Ascending aorta (tissue), 2 donors: ENCODE results near the gene ZNF429. TPM values are rescaled to one million over a fixed set of nuclear protein-coding genes. Genes with fewer than 3 reads are reported as not detected.

ENCODE experiments used
- DNase-seq, 2 donors: peaks; one replicate each; pipeline ENCODE4 v3.0.0-alpha.2; 2019; ENCODE audit warnings: low spot score in 2 of 2
- H3K27ac ChIP-seq, 2 donors: fragments of 200-600 bp; sonication (generic); one replicate each; pipeline ENCODE4 v1.5.1; 2016 to 2017; ENCODE audit warnings: mild to moderate bottlenecking in 1 of 2
- H3K27me3 ChIP-seq: fragments of 200-600 bp; sonication (generic); one replicate; pipeline ENCODE4 v1.5.1; 2017
- H3K36me3 ChIP-seq, 2 donors: fragments of 200-600 bp; sonication (generic); one replicate each; pipeline ENCODE4 v1.5.1; 2016
- H3K4me1 ChIP-seq, 2 donors: fragments of 200-600 bp; sonication (generic); one replicate each; pipeline ENCODE4 v1.5.1; 2016 to 2017; ENCODE audit warnings: mild to moderate bottlenecking in 1 of 2
- H3K4me3 ChIP-seq, 2 donors: fragments of 200-600 bp; sonication (generic); one replicate each; pipeline ENCODE4 v1.5.1; 2016 to 2017; ENCODE audit warnings: mild to moderate bottlenecking in 1 of 2
- H3K9me3 ChIP-seq, 2 donors: fragments of 200-600 bp; sonication (generic); one replicate each; pipeline ENCODE4 v1.5.1; 2016
- CTCF ChIP-seq, 3 experiments: fragments of 200-600 bp in 2 of 3; fragments of 450-650 bp in 1 of 3; sonication (generic) in 2 of 3; IDR thresholded peaks; one replicate each; pipeline ENCODE4 v1.5.1; 2016 to 2019; ENCODE audit warnings: antibody characterized with exemption in 3 of 3, mild to moderate bottlenecking in 1 of 3, moderate library complexity in 1 of 3
- intact Hi-C: fragments of 100-400 bp; cut with DNase I; formaldehyde crosslinking; loops from one replicate; pipeline ENCODE4 v1.15.1; 2023
- total RNA-seq: library from RNA; depleted of rRNA; stranded (reverse); fragments of >200 nt; gene quantifications from one replicate; pipeline ENCODE4 v1.1.0, GENCODE V29; 2016

Gene ZNF429
- total RNA-seq, 1 donor from 2014 or later: 1.9 TPM

- H3K4me3 ChIP-seq: peak overlapping the region; percentile 67 to 71
- no peak overlapping the region for H3K27ac ChIP-seq
- H3K36me3 ChIP-seq: no peaks in the 10 kb centered on the region
- H3K27me3 ChIP-seq: no peaks in the 10 kb centered on the region
- no peak for TF ChIP-seq CTCF (IDR thresholded peaks at IDR 0.05)
- DNase-seq: no peak
- H3K4me1 ChIP-seq: peaks cover 0 to 10% of the 10 kb centered on the region in 2 donors
- H3K9me3 ChIP-seq: no peaks in the 10 kb centered on the region
- intact Hi-C loops: no loop called here
These were observed 81.1 kb downstream of the ZNF429 start for GRCh38 chr19:21586311-21587116.

GRCh38 chr19:21587117-21587461 is 81.7 kb downstream of the ZNF429 start:
- intact Hi-C loops: no loop called here
- no peak for DNase-seq

GRCh38 chr19:21587549-21587948 is 82.1 kb downstream of the ZNF429 start:
- Histone ChIP-seq H3K4me1 (peaks cover 0 to 10% of the 10 kb centered on the region in 2 donors), H3K27me3 (no peaks in the 10 kb centered on the region), H3K36me3 (no peaks in the 10 kb centered on the region), H3K4me3 (peak overlapping the region in 1 of 2 donors; percentile 67), H3K27ac (no peak overlapping the region), H3K9me3 (no peaks in the 10 kb centered on the region)
- no peak for DNase-seq
- intact Hi-C loops: no loop called here
- no peak for TF ChIP-seq CTCF (IDR thresholded peaks at IDR 0.05)

More at GRCh38 chr19:21587117-21587461, 81.7 kb downstream of the ZNF429 start:
- no peaks in the 10 kb centered on the region for H3K36me3 ChIP-seq
- H3K27ac ChIP-seq: no peak overlapping the region
- no peaks in the 10 kb centered on the region for H3K9me3 ChIP-seq
- H3K4me3 ChIP-seq: peak overlapping the region; percentile 67 to 71
- no peak for TF ChIP-seq CTCF (IDR thresholded peaks at IDR 0.05)
- peaks cover 0 to 10% of the 10 kb centered on the region in 2 donors for H3K4me1 ChIP-seq
- H3K27me3 ChIP-seq: no peaks in the 10 kb centered on the region

- DNase-seq: no peak
- Histone ChIP-seq H3K36me3 (no peaks in the 10 kb centered on the region), H3K4me3 (no peak overlapping the region), H3K27ac (no peak overlapping the region), H3K27me3 (no peaks in the 10 kb centered on the region), H3K9me3 (no peaks in the 10 kb centered on the region), H3K4me1 (peaks cover 0 to 10% of the 10 kb centered on the region in 2 donors)
- TF ChIP-seq CTCF (IDR thresholded peaks at IDR 0.05): no peak
- intact Hi-C loops: no loop called here
These were observed 82.7 kb downstream of the ZNF429 start for GRCh38 chr19:21588065-21588601.

GRCh38 chr19:21590867-21591266 is 85.5 kb downstream of the ZNF429 start:
- no peak for TF ChIP-seq CTCF (IDR thresholded peaks at IDR 0.05)
- Histone ChIP-seq H3K9me3 (no peaks in the 10 kb centered on the region), H3K4me3 (no peak overlapping the region), H3K27me3 (no peaks in the 10 kb centered on the region), H3K36me3 (no peaks in the 10 kb centered on the region), H3K4me1 (peaks cover 0 to 10% of the 10 kb centered on the region in 2 donors), H3K27ac (no peak overlapping the region)
- intact Hi-C loops: no loop called here
- no peak for DNase-seq
